Stimulated activated CD4-positive, alpha-beta T cell treated with anti-CD3 and anti-CD28 coated beads, Interleukin-15, amount 100 ng/mL, for 1 hour (primary cell): ENCODE results near the gene MRAP2.
"Not testable (repeated sequence)": the region's sequence is repeated elsewhere in the genome, so short reads cannot be mapped to it uniquely, and the experiment has no call there.

ENCODE experiments used
- DNase-seq, 2 donors: peaks; one replicate each; pipeline ENCODE4 v3.0.0-alpha.2; 2020; ENCODE audit warnings: low read depth in 1 of 2, low spot score in 1 of 2

MRAP2 gene

GRCh38 chr6:84129588-84129987 lies 96.0 kb downstream of the MRAP2 start:
- DNase-seq: not testable (repeated sequence)

DNA sequence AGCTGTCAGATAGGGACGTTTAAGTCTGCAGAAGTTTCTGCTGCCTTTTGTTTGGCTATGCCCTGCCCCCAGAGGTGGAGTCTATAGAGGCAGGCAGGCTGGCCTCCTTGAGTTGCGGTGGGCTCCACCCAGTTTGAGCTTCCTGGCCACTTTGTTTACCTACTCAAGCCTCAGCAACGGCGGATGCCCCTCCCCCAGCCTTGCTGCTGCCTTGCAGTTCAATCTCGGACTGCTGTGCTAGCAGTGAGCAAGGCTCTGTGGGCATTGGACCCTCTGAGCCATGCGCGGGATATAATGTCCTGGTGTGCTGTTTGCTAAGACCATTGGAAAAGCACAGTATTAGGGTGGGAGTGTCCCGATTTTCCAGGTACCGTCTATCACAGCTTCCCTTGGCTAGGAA lies 99.8 kb downstream of the MRAP2 start:
- DNase-seq: not testable (repeated sequence)

- no peak for DNase-seq
These were observed 101.7 kb downstream of the MRAP2 start for GRCh38 chr6:84135291-84135690.

DNA sequence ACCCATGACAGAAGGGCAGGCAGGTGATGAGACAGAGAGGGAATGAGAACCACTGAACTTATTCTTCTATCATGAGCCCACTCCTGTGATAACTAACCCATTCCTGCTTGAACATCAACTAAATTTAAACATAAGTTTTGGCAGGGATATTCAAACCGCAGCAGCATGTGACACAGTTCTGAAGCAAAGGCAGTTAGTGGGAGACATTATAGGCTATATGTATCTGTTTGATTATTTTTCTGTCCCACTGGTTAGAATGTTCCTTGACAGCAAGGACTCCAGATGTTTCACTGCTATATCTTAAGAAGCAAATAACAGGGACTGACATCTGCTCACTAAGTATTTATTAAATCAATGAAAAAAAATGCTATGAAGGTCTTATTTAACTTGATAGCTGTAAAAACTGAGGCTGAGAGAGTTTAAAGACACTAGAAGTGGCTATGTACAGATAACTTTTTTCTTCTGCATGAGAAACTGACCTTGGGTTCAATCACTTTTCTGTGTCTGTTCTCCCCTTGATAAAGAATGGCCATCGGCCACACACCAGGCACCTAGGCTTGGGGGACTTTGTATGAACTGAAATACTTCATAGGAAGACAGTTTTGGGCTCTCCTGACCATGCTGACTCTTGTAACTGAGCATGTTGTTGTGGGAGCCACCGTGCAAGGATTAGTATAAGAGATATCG lies 102.9 kb downstream of the MRAP2 start:
- DNase-seq: no peak

GRCh38 chr6:84137051-84137375 lies 103.4 kb downstream of the MRAP2 start:
- no peak for DNase-seq

DNA sequence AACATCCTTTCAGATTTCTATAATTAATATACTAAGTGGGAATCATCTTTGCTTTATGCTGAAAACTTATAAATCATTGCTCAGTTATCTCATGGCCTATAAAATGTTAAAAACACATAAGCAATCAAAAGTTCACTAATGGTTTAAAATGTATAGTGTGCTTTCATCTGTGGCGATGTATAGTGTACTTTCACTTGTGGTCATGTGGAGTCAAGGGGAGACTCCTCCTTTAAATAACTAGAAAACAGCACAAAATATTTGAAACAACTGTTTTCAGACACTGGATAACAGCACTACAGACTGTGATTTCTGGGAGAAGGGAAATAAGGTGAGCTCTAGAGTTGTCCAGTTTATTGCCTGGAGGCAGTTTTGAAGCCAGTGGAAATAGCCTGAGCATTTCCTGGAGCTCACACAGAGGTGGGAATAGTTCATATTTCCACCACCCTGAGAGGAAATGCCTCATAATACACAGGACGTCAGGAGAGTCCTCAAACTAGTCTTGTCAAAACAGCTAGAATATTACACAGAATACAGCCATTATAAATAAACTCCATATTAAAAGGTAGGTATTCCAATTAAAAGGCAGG lies 104.5 kb downstream of the MRAP2 start:
- DNase-seq: no peak

- DNase-seq: no peak
These were observed 105.7 kb downstream of the MRAP2 start for GRCh38 chr6:84139311-84139710.
